Fibroblast of the conjunctiva (primary cell): ENCODE measurements around the gene KLHDC1.
"Not testable (repeated sequence)": the region's sequence is repeated elsewhere in the genome, so short reads cannot be mapped to it uniquely, and the experiment has no call there.

Experiments
- DNase-seq: peaks from one replicate; pipeline ENCODE4 v3.0.0-alpha.2; 2010; ENCODE audit warnings: low read depth

KLHDC1 gene

DNA sequence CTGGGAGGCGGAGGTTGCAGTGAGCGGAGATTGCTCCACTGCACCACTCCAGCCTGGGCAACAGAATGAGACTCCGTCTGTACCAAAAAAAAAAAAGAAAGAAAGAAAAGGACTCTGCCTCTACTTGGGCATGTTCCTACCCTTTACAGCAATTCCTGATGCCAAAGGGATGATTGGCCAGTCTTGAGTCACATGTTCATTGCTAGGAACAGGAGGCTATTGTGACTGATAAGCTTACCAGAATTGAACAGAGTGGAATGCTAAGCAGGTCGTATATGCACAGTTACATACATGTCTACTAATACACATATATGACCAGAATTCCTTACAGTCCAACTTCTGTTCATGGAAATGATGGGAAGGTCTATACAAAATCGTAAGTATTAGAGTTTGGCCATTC, 34.3 kb downstream of the KLHDC1 start:
- DNase-seq = no peak

DNA sequence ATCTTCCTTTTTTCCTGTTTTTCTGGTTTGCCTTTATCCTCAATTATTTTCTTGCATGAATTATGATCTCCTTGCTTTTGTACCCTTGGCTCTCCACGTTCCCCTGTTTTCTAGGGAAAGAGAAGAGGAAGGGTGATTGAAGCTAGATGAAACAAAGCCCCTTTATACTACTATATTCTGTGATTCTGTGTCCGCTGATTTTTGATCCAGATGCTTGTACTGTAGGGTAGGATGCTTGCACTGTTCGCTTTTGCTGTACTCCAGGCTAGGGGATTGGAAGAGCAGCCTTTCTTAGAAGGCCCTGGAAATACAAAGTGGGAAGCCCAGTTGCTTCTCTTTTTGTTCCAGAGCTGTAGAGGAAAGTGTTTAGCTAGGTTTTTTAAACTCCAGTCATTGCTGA, 40.0 kb downstream of the KLHDC1 start:
- no peak for DNase-seq

GRCh38 chr14:49733836-49734235, 40.9 kb downstream of the KLHDC1 start:
- no peak for DNase-seq

DNA sequence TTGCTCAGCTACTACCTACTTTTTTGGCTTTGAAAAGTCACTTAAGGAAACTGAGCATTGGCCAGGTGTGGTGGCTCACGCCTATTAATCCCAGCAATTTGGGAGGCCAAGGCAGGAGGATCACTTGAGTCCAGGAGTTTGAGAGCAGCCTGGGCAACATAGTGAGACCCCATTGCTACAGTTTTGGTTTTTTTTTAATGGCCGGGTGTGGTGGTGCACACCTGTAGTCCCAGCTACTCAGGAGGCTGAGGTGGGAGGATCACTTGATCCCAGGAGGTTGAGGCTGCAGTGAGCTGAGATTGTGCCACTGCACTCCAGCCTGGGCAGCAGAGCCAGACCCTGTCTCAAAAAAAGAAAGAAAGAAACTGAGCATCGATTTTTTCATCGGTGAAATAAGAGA, 42.7 kb downstream of the KLHDC1 start:
- DNase-seq = not testable (repeated sequence)

GRCh38 chr14:49745191-49745590, 52.3 kb downstream of the KLHDC1 start:
- DNase-seq = no peak

DNA sequence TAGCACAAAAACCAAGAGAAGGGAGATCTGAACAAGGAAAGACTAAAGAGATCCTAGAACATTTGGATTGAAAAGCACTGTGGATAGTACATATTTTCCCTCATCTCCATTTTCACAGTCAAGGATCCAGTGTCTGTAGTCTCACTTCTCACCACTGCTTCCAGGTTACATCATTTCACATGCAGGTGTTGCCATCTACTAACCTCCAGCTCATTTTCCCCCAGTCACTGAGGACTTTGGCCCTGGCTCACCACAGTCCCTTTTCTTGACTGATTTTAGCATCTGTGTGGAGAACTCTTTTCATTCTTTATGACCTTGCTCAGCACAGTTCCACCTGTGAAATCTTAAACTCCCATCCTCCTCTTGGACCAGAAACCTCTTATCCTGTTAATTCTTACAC, 53.6 kb downstream of the KLHDC1 start:
- not testable (repeated sequence) for DNase-seq

DNA sequence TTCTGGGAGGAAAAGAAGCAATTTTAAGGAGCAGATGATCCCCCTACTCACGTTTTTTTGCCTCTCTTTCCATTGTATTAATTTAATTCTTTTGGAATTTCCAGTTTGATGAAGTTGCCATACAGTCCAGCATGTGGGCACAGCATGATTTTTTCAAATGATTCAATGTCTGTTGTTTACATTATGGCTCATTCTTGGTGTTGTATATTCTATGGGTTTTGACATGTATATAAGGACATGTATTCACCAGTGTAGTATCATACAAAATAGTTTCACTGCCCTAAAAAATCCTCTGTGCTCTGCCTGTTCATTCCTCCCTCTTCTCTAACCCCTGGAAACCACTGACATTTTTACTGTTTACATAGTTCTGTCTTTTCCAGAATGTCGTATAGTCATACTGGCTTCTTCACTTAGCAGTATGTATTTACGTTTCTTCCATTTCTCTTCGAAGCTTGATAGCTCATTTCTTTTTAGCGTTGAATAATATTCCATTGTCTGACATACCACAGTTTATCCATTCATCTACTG, 61.7 kb downstream of the KLHDC1 start:
- DNase-seq = no peak

DNA sequence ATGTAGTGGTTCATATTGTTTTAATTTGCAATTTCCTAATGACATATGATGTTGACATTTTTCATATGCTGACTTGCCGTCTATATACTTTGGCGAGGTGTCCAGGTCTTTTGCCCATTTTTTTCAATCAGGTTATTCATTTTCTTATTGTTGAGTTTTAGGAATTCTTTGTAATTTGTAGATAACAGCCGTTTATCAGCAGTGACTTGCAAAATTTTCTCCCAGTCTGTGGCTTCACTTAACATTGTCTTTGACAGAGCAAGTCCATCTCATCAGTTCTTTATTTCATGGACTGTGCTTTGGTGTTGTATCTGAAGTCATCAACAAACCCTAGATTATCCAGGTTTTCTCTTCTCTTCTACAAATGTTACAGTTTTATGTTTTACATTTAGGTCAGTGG, 62.5 kb downstream of the KLHDC1 start:
- no peak for DNase-seq

GRCh38 chr14:49761839-49762551, 69.1 kb downstream of the KLHDC1 start:
- DNase-seq = no peak

- DNase-seq = no peak
Observed at GRCh38 chr14:49766839-49767238, 73.9 kb downstream of the KLHDC1 start.

DNA sequence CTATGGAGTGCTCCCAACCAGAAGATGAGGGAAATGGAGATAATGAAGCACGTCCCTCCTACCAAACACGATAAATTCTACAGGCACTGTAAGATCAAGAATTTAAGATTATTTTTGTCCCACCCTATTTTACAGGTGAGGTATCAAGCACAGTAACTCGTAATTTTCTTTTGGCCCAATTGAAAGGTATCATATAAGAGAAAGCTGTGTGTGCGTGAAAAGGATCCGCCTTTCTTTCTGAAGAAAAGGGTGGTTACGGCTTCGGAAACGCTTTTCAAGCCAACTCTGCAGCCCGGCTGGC, 74.3 kb downstream of the KLHDC1 start:
- no peak for DNase-seq

GRCh38 chr14:49767571-49768300, 74.8 kb downstream of the KLHDC1 start, which contains the start of gene KLHDC2:
TSS of gene KLHDC2 (plus strand) at chr14:49768153. CDS start at chr14:49768469, 316 bp downstream.
- DNase-seq = peak; percentile 79

- peak; percentile 42 for DNase-seq
Observed at GRCh38 chr14:49768301-49769121, 75.6 kb downstream of the KLHDC1 start.

GRCh38 chr14:49769171-49769570, 76.3 kb downstream of the KLHDC1 start:
- DNase-seq = no peak

GRCh38 chr14:49769581-49770211, 76.8 kb downstream of the KLHDC1 start:
- DNase-seq = no peak

- DNase-seq = no peak
Observed at GRCh38 chr14:49770212-49770817, 77.4 kb downstream of the KLHDC1 start.

DNA sequence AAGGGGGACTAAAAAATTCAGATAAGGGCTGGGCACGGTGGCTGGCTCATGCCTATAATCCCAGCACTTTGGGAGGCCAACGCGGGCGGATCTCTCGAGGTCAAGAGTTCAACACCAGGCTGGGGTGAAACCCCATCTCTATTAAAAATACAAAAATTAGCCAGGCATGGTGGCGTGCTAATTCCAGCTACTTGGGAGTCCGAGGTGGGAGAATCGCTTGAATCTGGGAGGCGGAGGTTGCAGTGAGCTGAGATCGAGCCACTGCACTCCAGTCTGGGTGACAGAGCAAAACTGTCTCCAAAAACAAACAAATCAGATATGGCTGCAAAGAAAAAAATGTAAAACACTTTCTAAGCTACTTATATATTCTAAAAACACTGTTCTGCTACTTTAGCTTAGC, 78.8 kb downstream of the KLHDC1 start:
- DNase-seq = not testable (repeated sequence)

DNA sequence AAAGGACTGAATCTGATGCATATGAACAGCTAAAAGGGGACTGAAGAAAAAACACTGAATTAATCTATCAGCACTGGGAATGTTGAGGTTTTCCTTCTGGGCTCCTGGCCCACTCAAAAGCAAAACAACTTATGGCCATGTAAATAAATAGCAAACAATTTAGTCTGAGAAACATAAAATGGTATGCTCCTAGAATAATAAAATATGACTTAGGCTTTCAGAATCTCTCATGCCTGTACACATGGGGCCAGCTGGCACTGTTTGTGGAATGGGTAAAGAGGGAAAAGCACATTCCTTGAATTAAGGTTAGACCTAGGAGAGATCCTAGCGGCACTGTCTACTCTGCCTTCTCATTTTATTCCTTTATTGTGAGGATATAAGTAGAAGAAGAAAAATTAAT, 81.2 kb downstream of the KLHDC1 start:
- DNase-seq = no peak

DNA sequence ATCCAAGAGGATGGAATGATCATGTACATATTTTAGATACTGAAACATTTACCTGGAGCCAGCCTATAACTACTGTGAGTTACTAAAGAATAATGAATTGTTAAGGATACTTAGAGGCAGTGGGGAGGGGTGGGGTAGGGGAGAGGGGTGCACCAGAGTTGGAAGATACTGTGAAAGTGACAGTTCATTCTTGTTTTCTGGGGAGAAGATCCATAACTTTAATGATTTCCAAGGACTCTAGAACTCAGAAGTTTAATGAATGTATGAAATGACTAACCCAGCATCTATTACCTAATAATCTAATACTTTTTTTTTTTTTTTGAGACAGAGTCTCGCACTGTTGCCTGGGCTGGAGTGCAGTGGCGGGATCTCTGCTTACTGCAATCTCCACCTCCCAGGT, 85.5 kb downstream of the KLHDC1 start:
- DNase-seq = no peak

- DNase-seq = not testable (repeated sequence)
Observed at GRCh38 chr14:49781040-49781439, 88.1 kb downstream of the KLHDC1 start.

DNA sequence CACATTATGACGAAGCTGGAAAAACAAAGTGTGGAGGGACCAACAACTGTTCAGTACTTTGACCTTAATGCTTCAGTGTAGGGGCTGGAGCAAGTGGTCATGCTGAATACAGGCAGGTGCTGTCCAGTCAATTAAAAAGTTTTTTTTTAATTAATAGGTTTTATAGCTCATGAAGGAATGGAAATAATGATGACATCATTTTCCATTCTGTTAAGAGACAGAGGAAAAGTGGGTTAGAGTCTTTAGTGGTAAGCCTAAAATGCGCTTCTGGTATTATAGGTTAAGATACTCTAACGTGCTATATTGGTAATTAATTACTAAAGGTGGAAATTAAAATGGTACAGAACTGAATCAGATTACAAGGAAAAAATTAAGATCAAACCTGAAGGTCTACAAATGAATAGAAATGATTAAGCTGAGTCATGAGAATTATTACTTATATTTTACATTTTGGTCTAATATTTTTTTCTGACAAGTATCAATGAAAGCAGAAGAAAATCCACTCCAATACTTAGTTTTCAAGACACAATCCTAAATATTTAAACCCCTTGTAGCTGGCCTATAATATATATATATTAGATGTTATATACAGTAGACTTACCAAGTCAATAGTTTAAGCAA, 90.6 kb downstream of the KLHDC1 start:
- no peak for DNase-seq
